GM12878 (cell line): ENCODE results near the gene GLRA1. TPM values are rescaled to one million over a fixed set of nuclear protein-coding genes. Genes with fewer than 3 reads are reported as not detected.

ENCODE experiments used
- ATAC-seq: fragments of 200-7000 bp; cut with Tn5 transposase; 3 replicates; pipeline ENCODE4 v1.9.1; 2020; ENCODE audit warnings: mild to moderate bottlenecking, moderate library complexity
- BruUV-seq: library from RNA; stranded (reverse); fragments of 400-500 nt; replicated peaks from 2 replicates; lab custom pipeline; 2021; lab: Mats Ljungman, UMichigan
- CTCF ChIA-PET: fragments of 300-600 bp; sonication (Branson Sonifier 250); formaldehyde crosslinking; extraction: SDS; loops from one replicate; lab custom pipeline; 2021; ENCODE audit warnings: inconsistent platforms; lab: Yijun Ruan, JAX
- POLR2A ChIA-PET: fragments of 350-600 bp; formaldehyde crosslinking; extraction: SDS; loops from one replicate; lab custom pipeline; 2021; ENCODE audit warnings: inconsistent platforms; lab: Charles Lee
- RAD21 ChIA-PET: fragments of 300-600 bp; sonication (Branson Sonifier 250); formaldehyde crosslinking; loops from one replicate; lab custom pipeline; 2023; ENCODE audit warnings: antibody characterized with exemption; ENCODE audit not compliant: unreplicated experiment; lab: Charles Lee
- SMC1A ChIA-PET: fragments of 300-600 bp; sonication (Branson Sonifier 250); formaldehyde crosslinking; loops from one replicate; lab custom pipeline; 2023; ENCODE audit not compliant: unreplicated experiment, uncharacterized antibody; lab: Charles Lee
- DNase-seq: peaks from one replicate; pipeline ENCODE4 v3.0.0-alpha.2; 2011; ENCODE audit warnings: low read depth, low spot score
- FAIRE-seq: peaks from 3 replicates; lab custom pipeline; 2011; peaks lifted over from hg19 to GRCh38; lab: Jason Lieb, UNC
- H2AFZ ChIP-seq: 2 replicates; pipeline ENCODE4 v1.6.0; 2011; ENCODE audit warnings: low read depth, low read length, control low read depth; ENCODE audit not compliant: control insufficient read depth
- H3K27ac ChIP-seq: 2 replicates; pipeline ENCODE4 v1.5.1; 2011; ENCODE audit warnings: control low read depth; ENCODE audit not compliant: control insufficient read depth, insufficient read depth
- H3K27me3 ChIP-seq, 2 experiments: replicated peaks in 1 of 2; 2 replicates each; pipeline versions ENCODE4 v1.6.0 to v1.6.1; 2011; ENCODE audit warnings: low read length in 1 of 2; ENCODE audit not compliant: control insufficient read depth in 2 of 2, insufficient read depth in 2 of 2
- H3K36me3 ChIP-seq, 2 experiments: 2 replicates each; pipeline ENCODE4 v1.5.1; 2011; ENCODE audit warnings: low read length in 1 of 2; ENCODE audit not compliant: control insufficient read depth in 2 of 2, insufficient read depth in 2 of 2
- H3K4me1 ChIP-seq: 2 replicates; pipeline ENCODE4 v1.6.1; 2011; ENCODE audit warnings: mild to moderate bottlenecking, low read length, moderate library complexity, mixed read lengths; ENCODE audit not compliant: control insufficient read depth, insufficient read depth
- H3K4me2 ChIP-seq: 2 replicates; pipeline ENCODE4 v1.6.0; 2011; ENCODE audit warnings: control low read depth; ENCODE audit not compliant: control insufficient read depth, insufficient read depth
- H3K4me3 ChIP-seq: fragments of 200-600 bp; sonication (generic); 2 replicates; pipeline ENCODE4 v1.5.1; 2016
- H3K79me2 ChIP-seq: 2 replicates; pipeline ENCODE4 v1.6.0; 2011; ENCODE audit warnings: low read length; ENCODE audit not compliant: control insufficient read depth, insufficient read depth
- H3K9ac ChIP-seq: 2 replicates; pipeline ENCODE4 v1.8.0; 2011; ENCODE audit warnings: low read length, control low read depth, mixed read lengths; ENCODE audit not compliant: control insufficient read depth, insufficient read depth
- H3K9me3 ChIP-seq: replicated peaks from 3 replicates; pipeline ENCODE4 v1.5.1; 2011; ENCODE audit warnings: mild to moderate bottlenecking, low read length; ENCODE audit not compliant: control insufficient read depth, insufficient read depth
- H4K20me1 ChIP-seq: 2 replicates; pipeline ENCODE4 v1.6.0; 2011; ENCODE audit not compliant: control insufficient read depth, insufficient read depth
- E2F4 ChIP-seq: IDR thresholded peaks from 2 replicates; pipeline ENCODE4 v1.6.1; 2012; ENCODE audit warnings: low read depth, low read length, improper control_type of control experiment
- GATAD2B ChIP-seq: fragments of 450-650 bp; conservative IDR thresholded peaks from 2 replicates; pipeline ENCODE4 v1.6.1; 2017; ENCODE audit warnings: low read depth, mild to moderate bottlenecking, moderate library complexity
- JUNB ChIP-seq: IDR thresholded peaks from 2 replicates; pipeline ENCODE4 v1.6.1; 2016; ENCODE audit warnings: antibody characterized with exemption, mild to moderate bottlenecking
- POLR2AphosphoS2 ChIP-seq: IDR thresholded peaks from 2 replicates; pipeline ENCODE4 v1.6.1; 2011; ENCODE audit warnings: low read depth, mild to moderate bottlenecking, low read length, improper control_type of control experiment, moderate library complexity
- RBBP5 ChIP-seq: fragments of 200-600 bp; sonication (generic); conservative IDR thresholded peaks from 2 replicates; pipeline ENCODE4 v1.6.1; 2016
- SIN3A ChIP-seq: IDR thresholded peaks from 2 replicates; pipeline ENCODE4 v1.6.1; 2012; ENCODE audit warnings: low read depth, low read length, improper control_type of control experiment
- SKIL ChIP-seq: fragments of 450-650 bp; IDR thresholded peaks from 2 replicates; pipeline ENCODE4 v1.6.1; 2017; ENCODE audit warnings: mild to moderate bottlenecking, low read depth, inconsistent platforms; ENCODE audit not compliant: poor library complexity, severe bottlenecking
- SMC3 ChIP-seq: IDR thresholded peaks from 2 replicates; pipeline ENCODE4 v1.6.1; 2011; ENCODE audit warnings: low read length, improper control_type of control experiment, borderline replicate concordance
- SREBF2 ChIP-seq: IDR thresholded peaks from 2 replicates; pipeline ENCODE4 v1.6.1; 2012; ENCODE audit warnings: mild to moderate bottlenecking, low read length
- SRF ChIP-seq, 2 experiments: IDR thresholded peaks; 2 replicates each; pipeline ENCODE4 v1.6.1; 2011; ENCODE audit warnings: low read depth in 2 of 2, low read length in 2 of 2, mild to moderate bottlenecking in 1 of 2, moderate library complexity in 1 of 2
- TBL1XR1 ChIP-seq: IDR thresholded peaks from 2 replicates; pipeline ENCODE4 v1.6.1; 2012; ENCODE audit warnings: low read depth, low read length, improper control_type of control experiment
- TCF3 ChIP-seq: IDR thresholded peaks from 2 replicates; pipeline ENCODE4 v1.6.1; 2012; ENCODE audit warnings: low read depth, mild to moderate bottlenecking, low read length, borderline replicate concordance; ENCODE audit not compliant: insufficient read depth
- ZNF687 ChIP-seq: fragments of 450-650 bp; IDR thresholded peaks from 2 replicates; pipeline ENCODE4 v1.6.1; 2017; ENCODE audit warnings: mild to moderate bottlenecking, moderate library complexity
- WGBS: methylation state at CpG from one replicate; pipeline ENCODE4 v1.1.6; 2016; ENCODE audit warnings: low lambda C conversion rate; ENCODE audit not compliant: insufficient replicate concordance, insufficient coverage; ENCODE audit errors: missing lambda C conversion rate; 5-methylcytosine and 5-hydroxymethylcytosine counted together
- in situ Hi-C: fragments of 300-500 bp; cut with MboI; formaldehyde crosslinking; loops from 9 replicates; pipeline ENCODE4 v1.14.3; 2018; ENCODE audit warnings: mixed read lengths
- intact Hi-C: fragments of 100-400 bp; cut with micrococcal nuclease; formaldehyde crosslinking; loops from one replicate; pipeline ENCODE4 v1.14.2; 2022; ENCODE audit not compliant: unreplicated experiment
- polyA plus RNA-seq, 11 experiments: library from polyadenylated mRNA; depleted of rRNA in 4 of 11; unstranded in 6 of 11; stranded (reverse) in 5 of 11; fragments of >200 nt; fragmentation: Nextera tagmentation in 4 of 11; fragmentation: Illumina TruSeq in 1 of 11; extraction: Ambion mirVana in 4 of 11; extraction: Trizol in 1 of 11; gene quantifications; 1 replicate in 1 of 11; 2 replicates in 10 of 11; pipeline versions ENCODE4 v1.2.1 to v1.2.3, GENCODE V29; 2011 to 2016; ENCODE audit warnings: inconsistent platforms in 2 of 11, missing spikeins in 2 of 11, low read depth in 1 of 11
- total RNA-seq, 4 experiments: library from RNA; depleted of rRNA in 3 of 4; stranded (reverse); fragments of >200 nt in 3 of 4; fragmentation: Illumina TruSeq in 1 of 4; extraction: Trizol in 1 of 4; gene quantifications; 2 replicates each; pipeline versions ENCODE4 v1.2.1 to v1.2.3, GENCODE V29; 2013 to 2021
- TF ChIP-seq, protein P1 (sequence below): fragments of 450-650 bp; IDR thresholded peaks from 2 replicates; pipeline ENCODE4 v1.6.1; 2018; ENCODE audit warnings: mild to moderate bottlenecking, low read depth, moderate library complexity; ENCODE audit not compliant: partially characterized antibody

The GLRA1 gene
- total and polyA plus RNA-seq, 10 of the 15 experiments (the other 5 are each of a cell fraction or from before 2014, with no cell fraction given) = not detected

GRCh38 chr5:151829370-151829769, 95.3 kb downstream of the GLRA1 start:
- Histone ChIP-seq H3K79me2 (no peaks in the 10 kb centered on the region), H3K4me2 (no peak overlapping the region), H3K9ac (no peak overlapping the region), H3K27ac (no peak overlapping the region), H3K36me3 (peaks cover 0 to 3% of the 10 kb centered on the region in 2 experiments; a peak in 1 of 4 replicates), H3K27me3 (no peaks in the 10 kb centered on the region), H3K9me3 (peaks cover 2% of the 10 kb centered on the region; the same call in 2 of the 3 replicates), H3K4me3 (no peak overlapping the region), H3K4me1 (no peaks in the 10 kb centered on the region), H2AFZ (no peak overlapping the region), H4K20me1 (no peaks in the 10 kb centered on the region)
- no peak for FAIRE-seq
- intact Hi-C loops = no loop called here
- WGBS = 88% methylated on average over 1 of the region's 1 CpG
- no peak for ATAC-seq
- DNase-seq = no peak
- RAD21 ChIA-PET = interaction anchor here (1.0 kb wide), 1 partner anchor 14 kb away, joined by 4 read pairs; no protein-coding TSS in a partner anchor
- SMC1A ChIA-PET = interaction anchor here (0.6 to 8.5 kb wide), 3 partner anchors 9 to 314 kb away, joined by 3 to 223 read pairs (median 19); no protein-coding TSS in a partner anchor
- in situ Hi-C loops = loop anchor here (5.0 kb wide), 2 partner anchors 318 to 678 kb away; no protein-coding TSS in a partner anchor
- CTCF ChIA-PET = interaction anchor here (1.2 to 10.8 kb wide), 3 partner anchors 241 to 518 kb away, joined by 3 to 338 read pairs (median 4); no protein-coding TSS in a partner anchor
- BruUV-seq = no TSS peak
- POLR2A ChIA-PET = no interaction called here
- TF ChIP-seq GATAD2B (no peak), E2F4 (no peak), JUNB (no peak), TBL1XR1 (no peak), TCF3 (no peak), RBBP5 (no peak), SMC3 (no peak), SRF (IDR thresholded peaks at IDR 0.05; ENCODE audit: low read depth in 2 of 2, low read length in 2 of 2) (no peak), ZNF687 (no peak), POLR2AphosphoS2 (no peak), SREBF2 (no peak), SKIL (no peak), SIN3A (no peak)
- TF ChIP-seq, protein P1, sequence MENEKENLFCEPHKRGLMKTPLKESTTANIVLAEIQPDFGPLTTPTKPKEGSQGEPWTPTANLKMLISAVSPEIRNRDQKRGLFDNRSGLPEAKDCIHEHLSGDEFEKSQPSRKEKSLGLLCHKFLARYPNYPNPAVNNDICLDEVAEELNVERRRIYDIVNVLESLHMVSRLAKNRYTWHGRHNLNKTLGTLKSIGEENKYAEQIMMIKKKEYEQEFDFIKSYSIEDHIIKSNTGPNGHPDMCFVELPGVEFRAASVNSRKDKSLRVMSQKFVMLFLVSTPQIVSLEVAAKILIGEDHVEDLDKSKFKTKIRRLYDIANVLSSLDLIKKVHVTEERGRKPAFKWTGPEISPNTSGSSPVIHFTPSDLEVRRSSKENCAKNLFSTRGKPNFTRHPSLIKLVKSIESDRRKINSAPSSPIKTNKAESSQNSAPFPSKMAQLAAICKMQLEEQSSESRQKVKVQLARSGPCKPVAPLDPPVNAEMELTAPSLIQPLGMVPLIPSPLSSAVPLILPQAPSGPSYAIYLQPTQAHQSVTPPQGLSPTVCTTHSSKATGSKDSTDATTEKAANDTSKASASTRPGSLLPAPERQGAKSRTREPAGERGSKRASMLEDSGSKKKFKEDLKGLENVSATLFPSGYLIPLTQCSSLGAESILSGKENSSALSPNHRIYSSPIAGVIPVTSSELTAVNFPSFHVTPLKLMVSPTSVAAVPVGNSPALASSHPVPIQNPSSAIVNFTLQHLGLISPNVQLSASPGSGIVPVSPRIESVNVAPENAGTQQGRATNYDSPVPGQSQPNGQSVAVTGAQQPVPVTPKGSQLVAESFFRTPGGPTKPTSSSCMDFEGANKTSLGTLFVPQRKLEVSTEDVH = no peak
